Skeletal muscle satellite cell (primary cell): ENCODE measurements around the gene GRP.

ENCODE experiments used
- H3K27me3 ChIP-seq: 2 replicates; pipeline ENCODE4 v1.7.0; 2013; ENCODE audit warnings: low read length; ENCODE audit not compliant: control insufficient read depth, insufficient read depth
- H3K36me3 ChIP-seq: 2 replicates; pipeline ENCODE4 v1.7.0; 2013; ENCODE audit warnings: mild to moderate bottlenecking, control low read depth, low read length; ENCODE audit not compliant: insufficient read depth
- H3K4me1 ChIP-seq: 2 replicates; pipeline ENCODE4 v1.7.0; 2013; ENCODE audit warnings: low read length; ENCODE audit not compliant: control insufficient read depth, insufficient read depth
- H3K4me2 ChIP-seq: 2 replicates; pipeline ENCODE4 v1.7.0; 2013; ENCODE audit warnings: mild to moderate bottlenecking, low read length
- H3K4me3 ChIP-seq: 2 replicates; pipeline ENCODE4 v1.7.0; 2013; ENCODE audit warnings: low read length
- H3K9ac ChIP-seq: 2 replicates; pipeline ENCODE4 v1.7.0; 2013; ENCODE audit warnings: mild to moderate bottlenecking, low read depth, low read length, moderate library complexity
- H3K9me3 ChIP-seq: replicated peaks from 2 replicates; pipeline ENCODE4 v1.7.0; 2013; ENCODE audit warnings: mild to moderate bottlenecking, control low read depth, low read length

The GRP gene

DNA sequence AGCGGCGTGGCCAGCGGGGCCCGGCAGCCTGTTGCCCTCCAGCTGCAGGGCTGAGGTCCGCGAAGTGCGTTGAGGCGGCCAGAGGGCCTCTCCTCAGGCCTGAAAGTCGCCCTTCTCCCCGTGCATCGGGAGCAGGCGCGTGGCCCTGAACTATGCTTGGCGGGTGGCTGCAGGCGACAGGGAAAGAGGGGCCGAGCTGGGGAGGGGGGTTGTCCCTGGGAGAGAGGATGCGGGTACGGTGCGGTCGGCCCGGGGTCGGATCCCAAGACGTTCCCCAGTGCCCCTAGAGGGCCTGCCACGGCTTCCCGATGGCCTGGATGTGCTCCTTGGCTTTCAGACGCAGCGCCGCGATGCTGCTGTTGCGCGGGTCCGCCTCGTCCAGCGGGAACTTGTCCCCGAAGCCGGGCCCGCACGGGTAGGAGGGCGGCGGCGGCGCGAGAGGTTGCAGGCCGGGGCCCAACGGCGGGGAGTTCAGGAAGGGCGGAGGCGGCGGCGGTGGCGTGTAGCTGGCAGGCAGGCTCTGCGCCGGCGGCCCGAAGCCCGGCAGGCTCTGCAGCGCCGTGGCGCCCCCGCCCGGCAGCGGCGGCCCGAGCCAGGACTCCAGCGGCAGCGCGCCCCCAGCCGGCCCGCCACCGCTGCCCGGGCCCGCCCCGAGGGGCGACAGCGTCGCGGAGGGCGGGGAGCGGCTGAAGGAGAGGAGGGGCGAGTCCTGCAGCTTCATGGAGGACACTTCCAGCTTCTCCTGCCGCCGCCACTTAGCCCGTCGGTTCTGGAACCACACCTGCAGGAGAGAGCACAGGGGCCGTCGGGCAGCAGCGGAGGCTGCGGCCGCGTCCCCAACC is 49.0 kb downstream of the GRP start:
- H3K4me2 ChIP-seq = peak overlapping the region; percentile 61
- H3K4me1 ChIP-seq = peaks cover 11% of the 10 kb centered on the region
- H3K9me3 ChIP-seq = peaks cover 4% of the 10 kb centered on the region
- H3K4me3 ChIP-seq = no peak overlapping the region
- no peaks in the 10 kb centered on the region for H3K36me3 ChIP-seq
- H3K9ac ChIP-seq = no peak overlapping the region
- peaks cover 98% of the 10 kb centered on the region for H3K27me3 ChIP-seq

DNA sequence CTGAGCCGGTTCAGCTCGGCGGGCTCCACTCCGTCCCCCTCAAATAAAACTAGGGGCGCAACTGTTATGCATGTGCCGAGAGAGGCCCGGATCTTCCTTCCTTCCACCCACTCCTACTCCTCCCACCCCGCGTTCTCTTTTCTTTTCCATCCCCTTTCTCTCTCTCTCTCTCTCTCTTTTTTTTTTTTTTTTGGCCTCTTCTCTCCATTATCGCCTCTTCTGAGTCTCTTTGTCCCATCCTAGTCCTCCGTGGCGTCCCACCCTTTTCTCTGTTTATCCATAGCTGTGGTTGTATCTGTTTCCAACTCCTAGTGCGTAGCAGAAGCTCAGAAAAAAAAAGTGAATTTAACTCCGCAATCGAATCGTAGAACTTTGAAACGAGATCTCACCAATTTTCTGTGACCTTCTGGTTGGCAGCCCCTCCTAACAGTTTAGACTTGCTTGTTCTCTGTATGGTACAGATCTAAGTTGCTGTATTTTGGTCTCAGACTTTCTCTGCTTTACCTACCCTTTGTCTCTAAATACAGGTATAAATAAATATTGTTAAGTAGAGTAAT is 49.7 kb downstream of the GRP start:
- peaks cover 98% of the 10 kb centered on the region for H3K27me3 ChIP-seq
- peak overlapping the region; percentile 61 for H3K4me2 ChIP-seq
- peaks cover 4% of the 10 kb centered on the region for H3K9me3 ChIP-seq
- no peak overlapping the region for H3K9ac ChIP-seq
- H3K4me3 ChIP-seq = no peak overlapping the region
- H3K4me1 ChIP-seq = peaks cover 11% of the 10 kb centered on the region
- H3K36me3 ChIP-seq = no peaks in the 10 kb centered on the region

DNA sequence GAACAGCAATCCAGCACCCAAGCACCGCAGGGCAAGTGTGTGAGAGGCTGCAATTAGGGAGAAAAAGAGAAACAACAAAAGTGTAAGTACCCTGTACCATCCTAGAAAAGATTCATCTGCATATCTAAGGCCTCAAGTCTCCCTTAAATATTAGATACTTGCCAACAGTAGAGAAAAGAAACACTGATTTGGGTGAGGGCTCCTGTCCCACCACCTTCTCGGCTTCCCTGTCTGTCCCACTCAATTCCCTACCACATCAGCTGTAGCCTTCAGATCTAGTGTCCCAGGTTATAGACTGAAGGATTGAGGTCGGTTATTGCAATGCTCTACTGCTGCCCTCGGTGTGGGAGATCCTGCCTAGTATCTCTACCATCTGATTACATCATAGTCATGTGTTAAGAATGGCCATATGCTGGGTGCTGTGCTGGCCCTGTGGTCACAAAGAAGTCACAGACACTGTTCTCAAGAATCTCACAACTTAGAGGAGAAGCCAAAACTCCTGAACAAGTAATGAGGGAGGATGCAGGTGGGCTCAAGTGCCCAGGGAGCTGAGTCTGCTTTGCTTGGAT is 50.8 kb downstream of the GRP start:
- Histone ChIP-seq H3K4me2 (no peak overlapping the region), H3K36me3 (no peaks in the 10 kb centered on the region), H3K9me3 (peaks cover 4% of the 10 kb centered on the region), H3K4me1 (peaks cover 4% of the 10 kb centered on the region), H3K27me3 (peaks cover 98% of the 10 kb centered on the region), H3K4me3 (no peak overlapping the region), H3K9ac (no peak overlapping the region)

DNA sequence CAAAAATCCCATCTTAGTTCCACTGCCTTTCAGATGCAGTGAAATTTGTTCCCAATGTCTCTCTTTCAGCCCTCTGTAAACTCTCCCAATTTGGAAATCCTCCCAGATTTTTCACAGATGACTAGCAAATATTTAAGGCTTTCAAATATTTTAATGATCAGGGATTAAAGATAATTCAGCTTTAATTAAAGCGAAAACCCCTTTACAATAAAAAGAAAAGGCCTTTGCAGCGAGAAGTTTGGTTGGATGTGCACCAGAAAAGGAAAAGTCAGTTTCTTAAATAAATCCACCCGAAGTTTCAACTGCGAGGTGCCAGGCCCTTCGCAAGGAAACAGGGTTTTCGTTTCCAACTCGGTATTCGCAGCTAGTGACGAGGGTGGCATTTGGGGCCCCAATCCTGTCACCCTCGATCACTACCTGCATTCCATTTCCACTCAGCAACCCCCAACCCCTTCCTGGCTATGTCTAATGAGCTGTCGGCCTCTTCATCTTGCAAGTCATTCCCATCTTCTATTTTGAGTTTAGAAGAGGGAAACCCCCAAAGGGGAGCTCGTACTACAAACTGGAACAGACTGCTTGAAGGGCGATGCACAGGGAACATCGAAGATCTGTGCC is 51.8 kb downstream of the GRP start:
- no peak overlapping the region for H3K4me3 ChIP-seq
- peaks cover 4% of the 10 kb centered on the region for H3K9me3 ChIP-seq
- no peak overlapping the region for H3K4me2 ChIP-seq
- no peak overlapping the region for H3K9ac ChIP-seq
- H3K4me1 ChIP-seq = peaks cover 4% of the 10 kb centered on the region
- no peaks in the 10 kb centered on the region for H3K36me3 ChIP-seq
- peaks cover 98% of the 10 kb centered on the region for H3K27me3 ChIP-seq

DNA sequence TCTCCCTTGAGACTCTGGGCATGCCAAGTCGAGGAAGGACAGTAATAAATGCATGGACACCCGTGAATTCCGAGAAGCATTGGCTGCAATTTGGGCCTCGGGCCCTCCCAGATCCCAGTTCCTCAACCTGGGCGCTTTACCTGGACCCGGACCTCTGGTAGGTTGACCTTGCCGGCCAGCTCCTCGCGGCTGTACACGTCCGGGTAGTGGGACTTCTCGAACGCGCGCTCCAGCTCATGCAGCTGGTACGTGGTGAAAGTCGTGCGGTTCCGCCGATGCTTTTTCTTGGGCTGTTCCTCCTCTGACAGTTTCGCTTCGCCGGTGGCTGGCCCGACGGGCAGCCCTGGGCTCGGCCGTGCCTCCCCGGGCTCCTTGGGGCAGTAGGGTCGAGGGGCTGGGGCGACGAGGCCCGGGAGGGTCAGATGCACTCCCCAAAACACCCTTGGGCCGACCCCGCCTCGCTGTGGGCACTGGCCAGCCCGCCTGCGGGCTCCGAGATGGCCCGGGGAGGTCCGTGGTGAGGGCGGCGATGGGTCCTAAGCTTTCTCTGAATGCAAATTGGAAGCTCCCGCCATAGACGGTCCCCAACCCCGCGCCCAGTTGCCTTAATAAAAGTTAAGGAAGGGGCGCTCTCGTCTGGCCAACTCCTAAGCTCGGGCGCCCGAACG is 52.4 kb downstream of the GRP start:
- Histone ChIP-seq H3K4me3 (peak overlapping the region; percentile 48), H3K4me2 (peak overlapping the region; percentile 60), H3K9me3 (peaks cover 4% of the 10 kb centered on the region), H3K9ac (no peak overlapping the region), H3K36me3 (no peaks in the 10 kb centered on the region), H3K27me3 (peaks cover 98% of the 10 kb centered on the region), H3K4me1 (peaks cover 4% of the 10 kb centered on the region)

DNA sequence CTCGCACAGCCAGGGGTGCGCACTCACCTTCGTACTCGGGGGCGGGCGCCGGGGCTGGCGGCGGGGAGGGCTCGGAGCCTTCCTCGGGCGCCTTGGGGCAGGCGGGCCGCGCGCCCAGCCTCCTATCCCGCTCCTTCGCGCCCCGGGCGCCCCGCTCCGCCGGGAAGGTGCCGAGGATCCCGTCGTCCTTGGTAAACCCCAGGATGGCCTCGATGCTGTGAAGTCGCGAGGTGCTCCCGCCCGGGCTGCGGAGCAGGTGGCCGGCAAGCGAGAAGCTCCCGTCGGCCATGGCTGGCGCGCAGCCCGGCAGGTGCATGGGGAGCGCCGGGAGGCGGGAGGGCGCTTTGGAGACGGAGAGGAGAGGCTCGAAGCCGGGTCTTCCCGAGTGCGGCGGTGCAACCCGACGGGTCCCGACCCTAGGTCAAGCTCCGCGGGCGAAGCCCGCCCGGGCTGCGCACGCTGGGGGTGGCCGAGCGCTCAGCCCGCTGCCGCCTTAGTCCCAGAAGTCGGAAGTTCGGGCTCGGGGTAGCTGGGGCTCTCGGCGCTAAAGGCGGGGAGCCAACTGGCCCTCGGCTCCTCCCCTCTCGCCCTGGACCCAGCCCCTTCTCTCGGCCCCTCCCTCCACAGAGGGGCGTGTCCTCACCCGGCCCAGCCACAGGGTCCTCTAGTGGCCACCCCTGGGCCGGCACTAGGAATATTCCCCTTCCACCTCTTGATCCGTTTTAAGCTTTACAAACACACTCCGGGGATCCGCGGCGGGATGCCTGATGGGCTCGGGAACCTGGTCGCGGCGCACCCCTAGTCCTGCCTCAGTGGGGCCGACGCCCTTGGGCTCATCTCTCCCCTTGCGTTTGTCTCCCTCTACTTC is 53.2 kb downstream of the GRP start, which contains the start of gene RAX:
TSS of gene RAX (minus strand) at position 564 of the 868 bp plus-strand sequence. CDS start at position 316, 248 bp downstream.
- Histone ChIP-seq H3K9ac (no peak within 1 kb of the TSS), H3K4me1 (no peaks in the 10 kb centered on the region), H3K4me3 (peak within 1 kb of the TSS; percentile 48), H3K9me3 (peaks cover 4% of the 10 kb centered on the region), H3K27me3 (peaks cover 98% of the 10 kb centered on the region), H3K4me2 (peak within 1 kb of the TSS; percentile 60), H3K36me3 (no peaks in the 10 kb centered on the region)

DNA sequence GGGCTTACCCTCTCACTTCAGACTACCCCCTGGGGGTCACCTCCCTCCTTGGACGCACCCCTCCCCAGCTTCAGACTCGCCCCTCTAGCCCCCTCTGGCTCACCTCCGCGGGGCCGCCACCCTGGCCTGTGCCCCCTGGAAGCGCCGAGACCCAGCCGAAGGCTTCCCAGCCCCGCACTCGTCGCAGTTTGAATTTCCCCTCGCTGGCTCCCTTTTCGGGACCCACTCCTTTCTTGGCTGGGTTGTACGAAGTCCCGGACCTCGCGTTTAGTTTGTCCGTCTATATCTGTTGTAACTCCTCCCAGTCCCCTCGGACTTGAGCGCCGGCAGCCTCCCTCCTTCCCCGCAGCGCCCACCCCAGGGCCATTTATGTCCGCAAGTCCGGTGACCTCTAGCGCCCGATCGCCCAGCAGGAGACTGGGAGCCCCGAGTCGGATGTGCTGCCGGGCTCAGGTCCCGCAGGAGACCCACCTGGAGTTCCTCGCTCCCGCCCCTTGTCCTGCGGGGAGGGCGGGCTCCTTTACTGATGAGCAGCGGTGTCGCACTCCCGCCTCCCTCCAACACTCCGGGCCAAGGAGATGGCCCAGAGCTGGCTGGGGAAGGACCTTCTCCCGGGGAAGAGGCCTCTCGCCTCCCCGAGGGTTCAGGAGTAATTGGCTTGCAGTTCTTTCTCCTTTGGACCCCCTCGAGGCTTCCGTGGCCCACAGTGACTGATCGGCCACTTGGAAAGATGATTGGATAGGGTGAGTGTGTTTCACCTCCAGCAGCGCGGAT is 54.0 kb downstream of the GRP start:
- Histone ChIP-seq H3K4me2 (peak overlapping the region; percentile 25), H3K9me3 (peaks cover 4% of the 10 kb centered on the region), H3K27me3 (peaks cover 98% of the 10 kb centered on the region), H3K4me3 (no peak overlapping the region), H3K4me1 (no peaks in the 10 kb centered on the region), H3K9ac (no peak overlapping the region), H3K36me3 (no peaks in the 10 kb centered on the region)

DNA sequence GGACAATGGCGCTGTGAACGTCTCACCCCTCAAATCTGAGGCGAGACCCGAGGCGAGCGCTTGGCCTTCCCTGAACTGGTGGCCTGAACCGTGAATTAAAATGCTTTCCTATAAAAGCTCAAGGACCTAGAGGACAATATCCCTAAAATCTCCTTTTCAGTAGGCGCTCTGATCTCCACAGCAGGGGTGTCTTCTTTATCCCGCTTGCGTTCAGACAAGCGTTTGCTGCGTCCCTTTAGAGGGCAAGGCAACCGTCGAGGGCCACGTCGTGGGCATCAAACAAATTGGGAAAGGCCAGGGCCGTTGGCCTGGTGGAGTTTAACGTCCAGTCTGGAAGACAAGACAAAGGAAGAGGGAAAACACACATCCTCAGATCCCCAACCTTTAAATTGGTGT is 54.6 kb downstream of the GRP start:
- Histone ChIP-seq H3K9me3 (peaks cover 4% of the 10 kb centered on the region), H3K4me1 (no peaks in the 10 kb centered on the region), H3K27me3 (peaks cover 98% of the 10 kb centered on the region)

DNA sequence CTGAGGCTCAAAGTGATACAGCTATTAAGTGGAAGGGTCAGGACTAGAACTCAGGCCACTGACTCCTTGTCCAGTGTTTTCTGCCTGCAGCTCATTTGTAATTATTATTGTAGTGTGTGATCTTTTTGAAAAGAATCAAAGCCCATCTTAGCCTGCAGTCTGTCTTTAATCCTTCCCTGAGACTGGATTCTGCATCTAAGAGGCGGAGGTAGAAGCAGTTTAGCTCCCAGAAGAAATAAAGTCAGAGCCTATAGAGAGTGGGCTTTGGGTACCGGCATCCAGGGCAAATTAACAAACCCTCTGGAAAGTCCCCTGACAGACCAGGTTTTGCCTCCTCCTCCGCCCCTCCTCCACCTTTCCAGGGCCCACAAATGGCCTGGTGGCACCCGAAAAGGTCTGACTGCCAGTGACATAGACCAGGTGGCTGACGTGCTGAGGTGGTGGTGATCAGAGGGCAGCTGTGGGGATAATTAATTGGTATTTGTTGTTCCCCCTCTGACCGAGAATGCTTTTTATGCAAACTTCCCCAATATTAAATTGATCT is 55.5 kb downstream of the GRP start:
- Histone ChIP-seq H3K9me3 (peaks cover 4% of the 10 kb centered on the region), H3K27me3 (peaks cover 97% of the 10 kb centered on the region), H3K4me1 (no peaks in the 10 kb centered on the region), H3K36me3 (no peaks in the 10 kb centered on the region), H3K9ac (no peak overlapping the region), H3K4me2 (no peak overlapping the region), H3K4me3 (no peak overlapping the region)

More for the DNA sequence above, 54.6 kb downstream of the GRP start:
- H3K36me3 ChIP-seq = no peaks in the 10 kb centered on the region
- no peak overlapping the region for H3K4me3 ChIP-seq
- no peak overlapping the region for H3K9ac ChIP-seq
- H3K4me2 ChIP-seq = no peak overlapping the region

DNA sequence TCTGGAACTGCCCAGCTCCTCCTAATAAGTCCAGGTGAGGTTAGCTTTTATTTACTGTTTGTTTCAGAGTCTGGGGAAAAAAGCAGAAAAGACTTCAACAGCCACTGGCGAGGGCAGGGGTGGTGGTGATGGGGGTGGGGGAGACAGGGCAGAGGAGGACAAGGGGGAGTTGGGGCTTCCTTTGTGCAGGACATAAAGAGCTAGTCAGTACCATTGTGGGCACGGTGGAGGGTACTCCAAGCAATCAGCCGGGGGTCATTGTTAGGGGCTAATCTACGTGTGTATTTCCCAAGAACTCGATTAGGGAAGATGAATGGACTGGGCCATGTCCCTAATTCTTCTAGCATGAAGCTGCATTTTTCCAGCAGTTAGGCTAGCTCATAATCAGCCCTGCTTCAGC is 56.1 kb downstream of the GRP start:
- H3K27me3 ChIP-seq = peaks cover 97% of the 10 kb centered on the region
- no peak overlapping the region for H3K9ac ChIP-seq
- no peaks in the 10 kb centered on the region for H3K36me3 ChIP-seq
- peaks cover under 1% of the 10 kb centered on the region for H3K9me3 ChIP-seq
- no peaks in the 10 kb centered on the region for H3K4me1 ChIP-seq
- no peak overlapping the region for H3K4me2 ChIP-seq
- no peak overlapping the region for H3K4me3 ChIP-seq
